Left cardiac atrium (tissue), 4 donors: Measurements from ENCODE around the gene SCN10A. TPM values are rescaled to one million over a fixed set of nuclear protein-coding genes. Genes with fewer than 3 reads are reported as not detected.

ENCODE experiments used
- ATAC-seq, 2 donors: fragments of 200-7000 bp; cut with Tn5 transposase; one replicate each; pipeline ENCODE4 v1.9.1; 2020; ENCODE audit warnings: mild to moderate bottlenecking in 2 of 2, moderate library complexity in 2 of 2
- DNase-seq: peaks from one replicate; pipeline ENCODE4 v3.0.0-alpha.2; 2020
- intact Hi-C, 2 donors: fragments of 100-400 bp; cut with DNase I; formaldehyde crosslinking; loops; one replicate each; pipeline versions ENCODE4 v1.14.1 to v1.15.1; 2022 to 2023
- long read RNA-seq: library from polyadenylated mRNA; unstranded; transcript quantifications from one replicate; pipeline ENCODE4 v2.0.0, GENCODE V29; 2021
- total RNA-seq, 2 donors: library from RNA; stranded (reverse); fragmentation: NEBNext Ultra II Directional; extraction: Animal tissue kit (Norgen Biotek cat#: 25700); gene quantifications; one replicate each; pipeline ENCODE4 v1.2.1, GENCODE V29; 2021
- donor health status: DM: no; HTN: yes; CAD: no.
- donor health status: DM: no; HTN: yes; CAD: no; lungs with severe emphysema.
- donor health status: DM: yes; HTN: yes; CAD: no.
- donor health status: Dilated cardiomyopathy.

The SCN10A gene
- total RNA-seq = under 1 TPM; 0.09 to 0.18 TPM
- long read RNA-seq = 0 reads

- intact Hi-C loops = no loop called here
- DNase-seq (no peak), ATAC-seq (no peak)
Observed at GRCh38 chr3:38816026-38816425, at the start of gene SCN10A. SCN10A (minus strand) TSS chr3:38816217; CDS start chr3:38794010, 22,207 bp downstream.

- intact Hi-C loops = no loop called here
- DNase-seq (no peak), ATAC-seq (no peak)
Observed at GRCh38 chr3:38853011-38853410, 37.0 kb upstream of the SCN10A start.

- intact Hi-C loops = loop anchor here (5.0 to 10.0 kb wide), 4 partner anchors 159 to 349 kb away; partner anchors contain the start of gene EXOG (in 1 of the 2)
- DNase-seq (no peak), ATAC-seq (peak; percentile 71 to 84)
Observed at GRCh38 chr3:38843898-38844297, 27.9 kb upstream of the SCN10A start.

GRCh38 chr3:38842266-38842965 lies 26.4 kb upstream of the SCN10A start:
- ATAC-seq (no peak), DNase-seq (no peak)
- intact Hi-C loops = loop anchor here (5.0 to 10.0 kb wide), 4 partner anchors 158 to 348 kb away; partner anchors contain the start of gene EXOG (in 1 of the 2)

- intact Hi-C loops = loop anchor here (5.0 to 10.0 kb wide), 4 partner anchors 156 to 346 kb away; partner anchors contain the start of gene EXOG (in 1 of the 2)
- DNase-seq (no peak), ATAC-seq (no peak)
Observed at GRCh38 chr3:38840987-38841386, 25.0 kb upstream of the SCN10A start.

- ATAC-seq = no peak
- intact Hi-C loops = no loop called here
- DNase-seq = no peak
Observed at GRCh38 chr3:38837358-38837757, 21.3 kb upstream of the SCN10A start.

GRCh38 chr3:38836561-38836960 lies 20.5 kb upstream of the SCN10A start:
- DNase-seq (no peak), ATAC-seq (no peak)
- intact Hi-C loops = no loop called here

GRCh38 chr3:38835939-38836338 lies 19.9 kb upstream of the SCN10A start:
- DNase-seq = no peak
- no peak for ATAC-seq
- intact Hi-C loops = no loop called here

GRCh38 chr3:38834717-38835116 lies 18.7 kb upstream of the SCN10A start:
- ATAC-seq = no peak
- no peak for DNase-seq

GRCh38 chr3:38834110-38834509 lies 18.1 kb upstream of the SCN10A start:
- DNase-seq = peak; percentile 76
- peak; percentile 66 to 77 for ATAC-seq
- intact Hi-C loops = no loop called here

More at GRCh38 chr3:38834717-38835116, 18.7 kb upstream of the SCN10A start:
- intact Hi-C loops = no loop called here

GRCh38 chr3:38829404-38829803 lies 13.4 kb upstream of the SCN10A start:
- ATAC-seq = peak; percentile 59 to 99
- intact Hi-C loops = no loop called here
- DNase-seq = peak; percentile 43

GRCh38 chr3:38828681-38829080 lies 12.7 kb upstream of the SCN10A start:
- no peak for DNase-seq
- intact Hi-C loops = no loop called here
- ATAC-seq = no peak

- intact Hi-C loops = no loop called here
- DNase-seq = no peak
Observed at GRCh38 chr3:38827791-38828190, 11.8 kb upstream of the SCN10A start.

GRCh38 chr3:38826001-38826400 lies 10.0 kb upstream of the SCN10A start:
- ATAC-seq = no peak

More at GRCh38 chr3:38827791-38828190, 11.8 kb upstream of the SCN10A start:
- no peak for ATAC-seq

GRCh38 chr3:38824349-38824748 lies 8.3 kb upstream of the SCN10A start:
- DNase-seq = no peak
- intact Hi-C loops = no loop called here
- ATAC-seq = no peak

More at GRCh38 chr3:38826001-38826400, 10.0 kb upstream of the SCN10A start:
- DNase-seq = no peak
- intact Hi-C loops = no loop called here

GRCh38 chr3:38823722-38824121 lies 7.7 kb upstream of the SCN10A start:
- ATAC-seq = no peak
- intact Hi-C loops = no loop called here

GRCh38 chr3:38823186-38823585 lies 7.2 kb upstream of the SCN10A start:
- DNase-seq (no peak), ATAC-seq (no peak)
- intact Hi-C loops = no loop called here

More at GRCh38 chr3:38823722-38824121, 7.7 kb upstream of the SCN10A start:
- no peak for DNase-seq

GRCh38 chr3:38811822-38812221 lies 4.2 kb downstream of the SCN10A start:
- DNase-seq (no peak), ATAC-seq (no peak)
- intact Hi-C loops = no loop called here

GRCh38 chr3:38805765-38806386 lies 10.1 kb downstream of the SCN10A start:
- DNase-seq (peak; percentile 29), ATAC-seq (peak; percentile 34 to 38)
- intact Hi-C loops = no loop called here

GRCh38 chr3:38805004-38805403 lies 11.0 kb downstream of the SCN10A start:
- intact Hi-C loops = no loop called here
- DNase-seq (no peak), ATAC-seq (no peak)
